Spleen (tissue), 11 donors: ENCODE results near the gene PLCB4. TPM values are rescaled to one million over a fixed set of nuclear protein-coding genes. Genes with fewer than 3 reads are reported as not detected.

ENCODE experiments used
- DNase-seq: peaks from one replicate; pipeline ENCODE4 v3.0.0-alpha.2; 2020
- H3K27ac ChIP-seq, 8 donors: fragments of 200-600 bp; sonication (generic) in 7 of 8; 1 replicate in 4 of 8; 2 replicates in 4 of 8; pipeline versions ENCODE4 v1.5.0 to v1.8.0; 2016 to 2021; ENCODE audit warnings: inconsistent platforms in 4 of 8, mild to moderate bottlenecking in 4 of 8, moderate library complexity in 1 of 8
- H3K27me3 ChIP-seq, 7 donors: fragments of 200-600 bp; sonication (generic) in 6 of 7; replicated peaks in 1 of 7; 1 replicate in 4 of 7; 2 replicates in 3 of 7; pipeline versions ENCODE4 v1.5.0 to v1.8.0; 2016 to 2021; ENCODE audit warnings: inconsistent platforms in 3 of 7, mild to moderate bottlenecking in 1 of 7
- H3K36me3 ChIP-seq, 6 donors: fragments of 200-600 bp; sonication (generic) in 5 of 6; 1 replicate in 4 of 6; 2 replicates in 2 of 6; pipeline versions ENCODE4 v1.5.0 to v1.8.0; 2016 to 2021; ENCODE audit warnings: inconsistent platforms in 2 of 6
- H3K4me1 ChIP-seq, 6 donors: fragments of 200-600 bp; sonication (generic) in 5 of 6; 1 replicate in 3 of 6; 2 replicates in 3 of 6; pipeline versions ENCODE4 v1.5.0 to v1.8.0; 2016 to 2021; ENCODE audit warnings: inconsistent platforms in 3 of 6
- H3K4me3 ChIP-seq, 8 donors: fragments of 200-600 bp; sonication (generic) in 7 of 8; 1 replicate in 4 of 8; 2 replicates in 4 of 8; pipeline versions ENCODE4 v1.5.0 to v1.8.0; 2016 to 2021; ENCODE audit warnings: inconsistent platforms in 4 of 8, mild to moderate bottlenecking in 4 of 8, moderate library complexity in 2 of 8
- H3K9me3 ChIP-seq, 8 donors: fragments of 200-600 bp; sonication (generic) in 7 of 8; 1 replicate in 4 of 8; 2 replicates in 4 of 8; pipeline versions ENCODE4 v1.5.0 to v1.8.0; 2016 to 2021; ENCODE audit warnings: inconsistent platforms in 4 of 8
- POLR2A ChIP-seq, 3 donors: fragments of 450-650 bp; IDR thresholded peaks; one replicate each; pipeline ENCODE4 v1.5.1; 2017; ENCODE audit warnings: antibody characterized with exemption in 3 of 3, mild to moderate bottlenecking in 1 of 3
- POLR2AphosphoS5 ChIP-seq, 3 donors: sonication (generic); formaldehyde crosslinking; IDR thresholded peaks; one replicate each; pipeline ENCODE4 v1.5.1; 2017; ENCODE audit warnings: antibody characterized with exemption in 3 of 3
- WGBS, 5 donors: extraction: QIAGEN DNeasy Blood & Tissue Kit in 3 of 5; methylation state at CpG; one replicate each; pipeline versions ENCODE4 v1.1.5 to v1.1.7; 2013 to 2018; 5-methylcytosine and 5-hydroxymethylcytosine counted together
- intact Hi-C: fragments of 100-400 bp; cut with DNase I; formaldehyde crosslinking; loops from one replicate; pipeline ENCODE4 v1.15.0; 2023; ENCODE audit warnings: low total_unique reads
- polyA plus RNA-seq, 3 donors: library from polyadenylated mRNA; stranded (reverse); fragments of 200-250 nt; gene quantifications; one replicate each; pipeline ENCODE4 v1.2.1, GENCODE V29; 2013
- total RNA-seq, 7 donors: library from RNA; depleted of rRNA in 3 of 7; stranded (reverse); fragments of >200 nt in 3 of 7; fragmentation: NEBNext Ultra II Directional in 4 of 7; extraction: Animal tissue kit (Norgen Biotek cat#: 25700) in 4 of 7; gene quantifications; one replicate each; pipeline versions ENCODE4 v1.1.0 to v1.2.1, GENCODE V29; 2016 to 2021
- TF ChIP-seq, protein P1 (sequence below), 11 experiments: fragments of 200-600 bp in 7 of 11; fragments of 450-650 bp in 4 of 11; sonication (generic) in 4 of 11; IDR thresholded peaks in 8 of 11; conservative IDR thresholded peaks in 3 of 11; 1 replicate in 7 of 11; 2 replicates in 4 of 11; pipeline versions ENCODE4 v1.4.0 to v1.8.0; 2016 to 2021; ENCODE audit warnings: antibody characterized with exemption in 11 of 11, inconsistent platforms in 4 of 11, mild to moderate bottlenecking in 1 of 11
- donor health status: healthy with polysubstance abuse.
- donor health status: DM: no; HTN: no; CAD: no; lungs with moderate emphysema.
- donor health status: DM: no; HTN: no; CAD: no.
- donor health status: Bipolar disorder and iron deficiency.
- donor health status: healthy.
- donor health status: DM: no; HTN: no; CAD: no.
- donor health status: DM: yes; HTN: yes; CAD: no.

The PLCB4 gene
- total and polyA plus RNA-seq, 10 donors: 0.43 to 4.9 (median 1.6) TPM

DNA sequence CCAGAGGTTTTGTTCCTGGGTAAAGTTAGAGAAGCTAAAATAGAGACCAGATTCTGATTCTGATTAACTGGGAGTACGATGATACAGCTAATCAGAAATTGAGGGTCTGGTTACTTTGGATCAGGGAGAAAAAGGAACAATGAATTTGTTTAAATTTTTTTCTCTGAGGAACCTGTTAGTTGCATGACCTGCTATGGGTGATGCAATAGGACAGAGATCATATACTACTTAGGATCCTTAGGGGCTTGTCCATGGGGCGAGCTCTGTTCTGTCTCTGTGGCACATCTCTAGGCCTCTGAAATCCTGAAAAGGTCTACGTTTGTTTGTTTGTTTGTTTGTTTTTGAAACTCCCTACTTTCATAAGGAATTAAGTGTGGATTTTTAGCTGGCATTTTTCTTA lies 279.4 kb downstream of the PLCB4 start:
- intact Hi-C loops: no loop called here
- TF ChIP-seq POLR2A (IDR thresholded peaks at IDR 0.05) (no peak), POLR2AphosphoS5 (IDR thresholded peaks at IDR 0.05) (no peak)
- TF ChIP-seq, protein P1, sequence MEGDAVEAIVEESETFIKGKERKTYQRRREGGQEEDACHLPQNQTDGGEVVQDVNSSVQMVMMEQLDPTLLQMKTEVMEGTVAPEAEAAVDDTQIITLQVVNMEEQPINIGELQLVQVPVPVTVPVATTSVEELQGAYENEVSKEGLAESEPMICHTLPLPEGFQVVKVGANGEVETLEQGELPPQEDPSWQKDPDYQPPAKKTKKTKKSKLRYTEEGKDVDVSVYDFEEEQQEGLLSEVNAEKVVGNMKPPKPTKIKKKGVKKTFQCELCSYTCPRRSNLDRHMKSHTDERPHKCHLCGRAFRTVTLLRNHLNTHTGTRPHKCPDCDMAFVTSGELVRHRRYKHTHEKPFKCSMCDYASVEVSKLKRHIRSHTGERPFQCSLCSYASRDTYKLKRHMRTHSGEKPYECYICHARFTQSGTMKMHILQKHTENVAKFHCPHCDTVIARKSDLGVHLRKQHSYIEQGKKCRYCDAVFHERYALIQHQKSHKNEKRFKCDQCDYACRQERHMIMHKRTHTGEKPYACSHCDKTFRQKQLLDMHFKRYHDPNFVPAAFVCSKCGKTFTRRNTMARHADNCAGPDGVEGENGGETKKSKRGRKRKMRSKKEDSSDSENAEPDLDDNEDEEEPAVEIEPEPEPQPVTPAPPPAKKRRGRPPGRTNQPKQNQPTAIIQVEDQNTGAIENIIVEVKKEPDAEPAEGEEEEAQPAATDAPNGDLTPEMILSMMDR (IDR thresholded peaks at IDR 0.05 in 8 of 11, conservative IDR thresholded peaks at IDR 0.05 in 3 of 11): no peak
- WGBS, 5 donors: 53 to 89% (median 63%) methylated on average over 3 of the region's 3 CpGs

DNA sequence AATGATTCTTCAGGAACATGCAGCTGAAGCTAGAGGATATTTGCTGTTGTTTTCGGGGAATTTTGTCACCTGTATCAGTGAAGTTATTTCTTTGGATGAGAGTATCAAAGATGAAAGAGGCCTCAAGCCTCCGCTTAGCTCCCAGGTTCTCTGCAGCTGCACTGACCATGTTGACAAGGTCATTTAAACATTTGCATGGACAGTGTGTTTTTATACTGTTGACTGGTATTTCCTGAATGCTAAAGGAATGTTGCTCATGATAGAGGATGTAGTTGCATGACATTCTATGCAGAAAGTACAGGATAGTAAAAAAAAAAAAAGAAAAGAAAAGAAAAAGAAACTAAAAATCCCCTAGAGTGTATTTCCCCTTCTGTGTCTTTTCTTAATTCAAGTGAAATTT lies 279.9 kb downstream of the PLCB4 start:
- intact Hi-C loops: no loop called here
- TF ChIP-seq, protein P1 (IDR thresholded peaks at IDR 0.05 in 8 of 11, conservative IDR thresholded peaks at IDR 0.05 in 3 of 11): no peak
- TF ChIP-seq POLR2AphosphoS5 (IDR thresholded peaks at IDR 0.05): no peak
- no peak for TF ChIP-seq POLR2A (IDR thresholded peaks at IDR 0.05)
- H3K27ac ChIP-seq: no peak overlapping the region
- no peaks in the 10 kb centered on the region for H3K27me3 ChIP-seq
- peaks cover 0 to 24% (median 11%) of the 10 kb centered on the region in 6 donors for H3K4me1 ChIP-seq
- H3K4me3 ChIP-seq: no peak overlapping the region
- WGBS, 5 donors: 63 to 90% (median 83%) methylated on average over 2 of the region's 2 CpGs
- no peaks in the 10 kb centered on the region for H3K36me3 ChIP-seq
- no peaks in the 10 kb centered on the region for H3K9me3 ChIP-seq
- DNase-seq: no peak

More for the DNA sequence above, 279.4 kb downstream of the PLCB4 start:
- no peak for DNase-seq
- Histone ChIP-seq H3K36me3 (no peaks in the 10 kb centered on the region), H3K4me1 (peaks cover 0 to 24% (median 11%) of the 10 kb centered on the region in 6 donors), H3K27ac (no peak overlapping the region), H3K9me3 (no peaks in the 10 kb centered on the region), H3K27me3 (no peaks in the 10 kb centered on the region), H3K4me3 (no peak overlapping the region)

DNA sequence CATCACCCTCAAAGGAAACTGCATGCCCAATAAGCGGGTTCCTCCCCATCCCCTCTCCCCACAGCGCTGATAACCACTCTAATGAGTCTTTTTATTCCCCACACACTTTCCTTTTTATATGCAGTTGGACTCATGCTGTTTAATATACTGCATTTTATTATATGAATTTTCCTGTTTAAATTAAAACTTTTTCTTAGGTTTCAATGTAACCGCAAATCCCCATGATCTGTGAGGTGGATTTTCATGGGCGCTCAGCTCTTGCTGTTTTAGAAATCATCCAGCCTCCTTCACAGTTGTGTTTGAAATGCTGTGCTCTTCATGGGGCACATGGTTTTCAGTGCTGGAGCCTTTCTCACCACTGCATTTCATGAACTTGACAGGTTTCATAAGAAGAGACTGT lies 280.4 kb downstream of the PLCB4 start:
- Histone ChIP-seq H3K36me3 (no peaks in the 10 kb centered on the region), H3K9me3 (no peaks in the 10 kb centered on the region), H3K27me3 (no peaks in the 10 kb centered on the region), H3K4me3 (no peak overlapping the region), H3K27ac (no peak overlapping the region), H3K4me1 (peaks cover 0 to 20% (median 9%) of the 10 kb centered on the region in 6 donors)
- TF ChIP-seq, protein P1 (IDR thresholded peaks at IDR 0.05 in 8 of 11, conservative IDR thresholded peaks at IDR 0.05 in 3 of 11): no peak
- intact Hi-C loops: no loop called here
- no peak for DNase-seq
- WGBS, 5 donors: 73 to 90% (median 83%) methylated on average over 4 of the region's 4 CpGs

DNA sequence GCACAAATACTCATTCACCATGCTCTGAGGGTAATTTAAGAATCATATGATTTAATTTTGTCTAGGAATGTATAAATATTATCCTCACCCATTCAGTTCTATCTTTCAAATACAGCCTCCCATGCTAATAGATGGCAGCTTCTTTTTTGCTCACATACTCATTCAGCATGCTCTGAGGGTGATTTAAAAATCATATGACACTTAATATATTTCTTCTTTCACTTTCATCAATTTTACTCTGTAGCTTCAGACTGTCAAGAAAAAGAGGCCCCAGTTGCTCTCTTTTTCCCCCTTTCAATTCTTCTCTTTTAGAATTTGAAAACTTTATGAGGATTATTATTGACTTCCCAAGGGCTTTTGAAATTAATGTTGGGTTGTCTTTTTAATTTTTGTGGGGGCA lies 283.9 kb downstream of the PLCB4 start:
- DNase-seq: no peak
- no peak overlapping the region for H3K4me3 ChIP-seq
- no peaks in the 10 kb centered on the region for H3K9me3 ChIP-seq
- H3K27me3 ChIP-seq: no peaks in the 10 kb centered on the region
- TF ChIP-seq POLR2AphosphoS5 (IDR thresholded peaks at IDR 0.05) (no peak), POLR2A (IDR thresholded peaks at IDR 0.05) (no peak)
- TF ChIP-seq, protein P1 (IDR thresholded peaks at IDR 0.05 in 8 of 11, conservative IDR thresholded peaks at IDR 0.05 in 3 of 11): no peak
- H3K27ac ChIP-seq: no peak overlapping the region
- no peaks in the 10 kb centered on the region for H3K36me3 ChIP-seq
- peaks cover 0 to 14% (median 0%) of the 10 kb centered on the region in 6 donors for H3K4me1 ChIP-seq
- intact Hi-C loops: loop anchor here (10.0 kb wide), 1 partner anchor 498 kb away; no protein-coding TSS in a partner anchor
